Endothelial cell of umbilical vein (primary cell): ENCODE results near the gene TRERF1. TPM values are rescaled to one million over a fixed set of nuclear protein-coding genes. Genes with fewer than 3 reads are reported as not detected.

Source experiments
- BruUV-seq: library from RNA; stranded (reverse); fragments of 400-500 nt; replicated peaks from 2 replicates; lab custom pipeline; 2021; lab: Mats Ljungman, UMichigan
- CTCF ChIA-PET: fragments of 300-600, 350-600 bp; sonication (Branson Sonifier 250); formaldehyde crosslinking; loops from one replicate; lab custom pipeline; 2021; ENCODE audit warnings: antibody characterized with exemption, inconsistent platforms; lab: Charles Lee
- POLR2A ChIA-PET: fragments of 300-600, 350-600 bp; sonication (Branson Sonifier 250); formaldehyde crosslinking; loops from one replicate; lab custom pipeline; 2021; ENCODE audit warnings: antibody characterized with exemption, inconsistent platforms; lab: Charles Lee
- DNase-seq: peaks from one replicate; pipeline ENCODE4 v3.0.0-alpha.2; 2011; ENCODE audit warnings: low read depth, low spot score
- FAIRE-seq: peaks from 2 replicates; lab custom pipeline; 2011; peaks lifted over from hg19 to GRCh38; lab: Jason Lieb, UNC
- H2AFZ ChIP-seq: 2 replicates; pipeline ENCODE4 v1.6.0; 2012; ENCODE audit warnings: low read depth, low read length, control low read depth, inconsistent platforms
- H3K27ac ChIP-seq: 2 replicates; pipeline ENCODE4 v1.5.1; 2011; ENCODE audit warnings: low read depth, mild to moderate bottlenecking, control low read depth, low read length, moderate library complexity; ENCODE audit not compliant: insufficient read depth
- H3K27me3 ChIP-seq, 2 experiments: 2 replicates each; pipeline versions ENCODE4 v1.6.0 to v1.6.1; 2011; ENCODE audit warnings: low read length in 2 of 2, mixed read lengths in 1 of 2; ENCODE audit not compliant: control insufficient read depth in 2 of 2, insufficient read depth in 2 of 2
- H3K36me3 ChIP-seq, 2 experiments: 2 replicates in 1 of 2; 3 replicates in 1 of 2; pipeline ENCODE4 v1.5.1; 2011; ENCODE audit warnings: low read length in 2 of 2, mild to moderate bottlenecking in 1 of 2, moderate library complexity in 1 of 2; ENCODE audit not compliant: control insufficient read depth in 2 of 2, insufficient read depth in 2 of 2; ENCODE audit errors: extremely low read depth in 1 of 2
- H3K4me1 ChIP-seq: 3 replicates; pipeline ENCODE4 v1.5.1; 2011; ENCODE audit warnings: mild to moderate bottlenecking, low read length; ENCODE audit not compliant: control insufficient read depth, insufficient read depth; ENCODE audit errors: extremely low read depth
- H3K4me2 ChIP-seq: 2 replicates; pipeline ENCODE4 v1.6.1; 2011; ENCODE audit warnings: low read length, control low read depth, mixed read lengths; ENCODE audit not compliant: insufficient read depth
- H3K4me3 ChIP-seq, 3 experiments: fragments of 200-600 bp in 1 of 3; sonication (generic), shearing (Covaris generic) in 1 of 3; replicated peaks in 1 of 3; 2 replicates each; pipeline ENCODE4 v1.5.1; 2011 to 2016; ENCODE audit warnings: control low read depth in 3 of 3, low read length in 3 of 3, mild to moderate bottlenecking in 2 of 3, inconsistent platforms in 1 of 3, low read depth in 1 of 3, moderate library complexity in 1 of 3; ENCODE audit not compliant: insufficient read depth in 1 of 3
- H3K79me2 ChIP-seq: 2 replicates; pipeline ENCODE4 v1.6.0; 2012; ENCODE audit warnings: low read length, inconsistent platforms; ENCODE audit not compliant: control insufficient read depth, insufficient read depth
- H3K9ac ChIP-seq: replicated peaks from 2 replicates; pipeline ENCODE3; 2011; ENCODE audit warnings: low read length, control low read depth; ENCODE audit not compliant: insufficient read depth; ENCODE audit errors: extremely low read depth
- H3K9me1 ChIP-seq: replicated peaks from 3 replicates; pipeline ENCODE4 v1.6.0; 2011; ENCODE audit warnings: mild to moderate bottlenecking, low read length; ENCODE audit not compliant: control insufficient read depth, insufficient read depth; ENCODE audit errors: extremely low read depth
- H3K9me3 ChIP-seq: replicated peaks from 2 replicates; pipeline ENCODE4 v1.5.1; 2012; ENCODE audit warnings: low read length, inconsistent platforms; ENCODE audit not compliant: control insufficient read depth, insufficient read depth
- H4K20me1 ChIP-seq: replicated peaks from 2 replicates; pipeline ENCODE3; 2011; ENCODE audit warnings: mild to moderate bottlenecking, low read length; ENCODE audit not compliant: control insufficient read depth, insufficient read depth; ENCODE audit errors: extremely low read depth
- CTCF ChIP-seq, 2 donors: IDR thresholded peaks; 1 replicate in 1 of 2; 2 replicates in 1 of 2; pipeline ENCODE4 v1.5.1; 2011; ENCODE audit warnings: low read length in 2 of 2, mild to moderate bottlenecking in 2 of 2, moderate library complexity in 2 of 2, control low read depth in 1 of 2, inconsistent platforms in 1 of 2, low read depth in 1 of 2; ENCODE audit not compliant: insufficient read depth in 1 of 2; ENCODE audit errors: extremely low read depth in 1 of 2
- EZH2 ChIP-seq: IDR thresholded peaks from 2 replicates; pipeline ENCODE4 v1.6.1; 2012; ENCODE audit warnings: borderline replicate concordance, low read depth, mild to moderate bottlenecking, moderate library complexity, low read length, inconsistent platforms; ENCODE audit not compliant: severe bottlenecking
- FOS ChIP-seq: IDR thresholded peaks from 2 replicates; pipeline ENCODE4 v1.6.1; 2011; ENCODE audit warnings: mild to moderate bottlenecking, low read length, moderate library complexity, borderline replicate concordance; ENCODE audit not compliant: insufficient read depth
- POLR2A ChIP-seq: IDR thresholded peaks from 2 replicates; pipeline ENCODE4 v1.6.1; 2012; ENCODE audit warnings: low read depth, mild to moderate bottlenecking, control low read depth, low read length
- dilution Hi-C: fragments of 300-500 bp; cut with MboI; formaldehyde crosslinking; loops from one replicate; pipeline ENCODE4 v1.15.0; 2019; ENCODE audit warnings: low sequenced_read_pairs; ENCODE audit not compliant: extremely low pct_ligation_motif_present
- intact Hi-C: fragments of 100-400 bp; cut with micrococcal nuclease; formaldehyde crosslinking; loops from one replicate; pipeline ENCODE4 v1.10.0; 2022
- polyA plus RNA-seq, 4 experiments: library from polyadenylated mRNA; depleted of rRNA in 3 of 4; stranded (reverse) in 3 of 4; unstranded in 1 of 4; fragments of >200 nt; gene quantifications; 2 replicates each; pipeline versions ENCODE4 v1.2.1 to v1.2.3, GENCODE V29; 2011 to 2012; ENCODE audit warnings: missing spikeins in 1 of 4
- total RNA-seq: library from RNA; stranded (reverse); gene quantifications from 2 replicates; pipeline ENCODE4 v1.2.3, GENCODE V29; 2021

The TRERF1 gene
- total and polyA plus RNA-seq, 2 donors (not counting 3 experiments of a cell fraction or from before 2014, with no cell fraction given): 0.73 to 5.5 TPM

GRCh38 chr6:42450477-42451332, 1.0 kb downstream of the TRERF1 start:
- FAIRE-seq: peak; percentile 26
- DNase-seq: no peak

More at GRCh38 chr6:42450477-42451332, 1.0 kb downstream of the TRERF1 start:
- BruUV-seq: no TSS peak
- POLR2A ChIA-PET: interaction anchor here (0.6 kb wide), 1 partner anchor 56 kb away, joined by 5 read pairs; no protein-coding TSS in a partner anchor
- Histone ChIP-seq H3K36me3 (no peaks in the 10 kb centered on the region), H4K20me1 (no peaks in the 10 kb centered on the region), H3K9me1 (no peaks in the 10 kb centered on the region), H3K4me3 (peak overlapping the region; percentile 71 to 89 (median 73)), H3K4me2 (peak overlapping the region; percentile 82), H2AFZ (peak overlapping the region; percentile 97), H3K9me3 (no peaks in the 10 kb centered on the region), H3K27me3 (peaks cover 11 to 29% of the 10 kb centered on the region in 2 experiments), H3K9ac (no peak overlapping the region), H3K79me2 (no peaks in the 10 kb centered on the region), H3K27ac (no peak overlapping the region), H3K4me1 (peaks cover 9% of the 10 kb centered on the region)
- dilution Hi-C loops (no loop called here), intact Hi-C loops (loop anchor here (1.0 to 5.0 kb wide), 4 partner anchors 82 to 188 kb away; no protein-coding TSS in a partner anchor)
- CTCF ChIA-PET: interaction anchor here (1.0 to 1.5 kb wide), 3 partner anchors 10 to 190 kb away, joined by 3 to 4 read pairs (median 4); no protein-coding TSS in a partner anchor
- TF ChIP-seq FOS: no peak
- no peak for TF ChIP-seq POLR2A
- TF ChIP-seq EZH2: no peak
- no peak for TF ChIP-seq CTCF (IDR thresholded peaks at IDR 0.05; ENCODE audit: extremely low read depth in 1 of 2, insufficient read depth in 1 of 2, low read depth in 1 of 2, low read length in 2 of 2)
